Mesendoderm (in vitro differentiated cells): ENCODE data around the gene NLRC5. TPM values are rescaled to one million over a fixed set of nuclear protein-coding genes. Genes with fewer than 3 reads are reported as not detected.

Experiments
- DNase-seq: peaks from one replicate; pipeline ENCODE4 v3.0.0; 2013
- H2AK5ac ChIP-seq: 2 replicates; pipeline ENCODE4 v1.6.1; 2013; ENCODE audit warnings: low read length, inconsistent platforms
- H2BK120ac ChIP-seq: 2 replicates; pipeline ENCODE4 v1.6.1; 2013; ENCODE audit warnings: low read depth, mild to moderate bottlenecking, low read length, moderate library complexity, mixed read lengths
- H2BK15ac ChIP-seq: replicated peaks from 2 replicates; pipeline ENCODE4 v1.6.1; 2013; ENCODE audit warnings: low read depth, mild to moderate bottlenecking, moderate library complexity
- H2BK5ac ChIP-seq: 2 replicates; pipeline ENCODE4 v1.6.1; 2013; ENCODE audit warnings: low read length, inconsistent platforms
- H3K18ac ChIP-seq: 2 replicates; pipeline ENCODE4 v1.6.1; 2013; ENCODE audit warnings: mild to moderate bottlenecking, low read length, mixed read lengths
- H3K23ac ChIP-seq: one replicate; pipeline ENCODE4 v1.6.1; 2013; ENCODE audit warnings: low read length
- H3K27ac ChIP-seq: 2 replicates; pipeline ENCODE4 v1.5.1; 2013; ENCODE audit warnings: low read depth, mild to moderate bottlenecking, inconsistent platforms, low read length, moderate library complexity
- H3K27me3 ChIP-seq: 2 replicates; pipeline ENCODE4 v1.6.1; 2013; ENCODE audit warnings: low read length, control low read depth, mild to moderate bottlenecking, inconsistent platforms; ENCODE audit not compliant: insufficient read depth, poor library complexity
- H3K36me3 ChIP-seq: 2 replicates; pipeline ENCODE4 v1.6.1; 2013; ENCODE audit warnings: low read length, inconsistent platforms; ENCODE audit not compliant: control insufficient read depth, insufficient read depth
- H3K4ac ChIP-seq: one replicate; pipeline ENCODE4 v1.6.1; 2013; ENCODE audit warnings: low read depth, mild to moderate bottlenecking, low read length, moderate library complexity
- H3K4me1 ChIP-seq: 2 replicates; pipeline ENCODE4 v1.6.1; 2013; ENCODE audit warnings: low read depth, low read length, inconsistent platforms; ENCODE audit not compliant: control insufficient read depth
- H3K4me2 ChIP-seq: 2 replicates; pipeline ENCODE4 v1.6.1; 2013; ENCODE audit warnings: low read length
- H3K4me3 ChIP-seq: 2 replicates; pipeline ENCODE4 v1.5.1; 2013; ENCODE audit warnings: mild to moderate bottlenecking, low read length
- H3K56ac ChIP-seq: one replicate; pipeline ENCODE4 v1.6.1; 2013; ENCODE audit warnings: low read length
- H3K79me1 ChIP-seq: 2 replicates; pipeline ENCODE4 v1.6.1; 2013; ENCODE audit warnings: low read length, inconsistent platforms
- H3K79me2 ChIP-seq: 2 replicates; pipeline ENCODE4 v1.6.1; 2013; ENCODE audit warnings: mild to moderate bottlenecking, low read length; ENCODE audit not compliant: control insufficient read depth, insufficient read depth
- H3K9ac ChIP-seq: 2 replicates; pipeline ENCODE4 v1.6.1; 2013; ENCODE audit warnings: low read length, inconsistent platforms
- H4K5ac ChIP-seq: one replicate; pipeline ENCODE4 v1.6.1; 2013; ENCODE audit warnings: low read length
- H4K8ac ChIP-seq: one replicate; pipeline ENCODE4 v1.6.1; 2013; ENCODE audit warnings: low read depth, mild to moderate bottlenecking, control low read depth, low read length, moderate library complexity
- WGBS: extraction: QIAGEN DNeasy Blood & Tissue Kit; methylation state at CpG from one replicate; pipeline ENCODE4 v1.1.7; 2013; ENCODE audit warnings: low lambda C conversion rate, missing lambda C conversion rate; ENCODE audit not compliant: insufficient coverage; ENCODE audit errors: extremely low coverage; 5-methylcytosine and 5-hydroxymethylcytosine counted together
- polyA plus RNA-seq, 2 experiments: library from polyadenylated mRNA; stranded (reverse); fragments of 200-250 nt; gene quantifications; one replicate each; pipeline ENCODE4 v1.2.3, GENCODE V29; 2013

NLRC5 gene, protein sequence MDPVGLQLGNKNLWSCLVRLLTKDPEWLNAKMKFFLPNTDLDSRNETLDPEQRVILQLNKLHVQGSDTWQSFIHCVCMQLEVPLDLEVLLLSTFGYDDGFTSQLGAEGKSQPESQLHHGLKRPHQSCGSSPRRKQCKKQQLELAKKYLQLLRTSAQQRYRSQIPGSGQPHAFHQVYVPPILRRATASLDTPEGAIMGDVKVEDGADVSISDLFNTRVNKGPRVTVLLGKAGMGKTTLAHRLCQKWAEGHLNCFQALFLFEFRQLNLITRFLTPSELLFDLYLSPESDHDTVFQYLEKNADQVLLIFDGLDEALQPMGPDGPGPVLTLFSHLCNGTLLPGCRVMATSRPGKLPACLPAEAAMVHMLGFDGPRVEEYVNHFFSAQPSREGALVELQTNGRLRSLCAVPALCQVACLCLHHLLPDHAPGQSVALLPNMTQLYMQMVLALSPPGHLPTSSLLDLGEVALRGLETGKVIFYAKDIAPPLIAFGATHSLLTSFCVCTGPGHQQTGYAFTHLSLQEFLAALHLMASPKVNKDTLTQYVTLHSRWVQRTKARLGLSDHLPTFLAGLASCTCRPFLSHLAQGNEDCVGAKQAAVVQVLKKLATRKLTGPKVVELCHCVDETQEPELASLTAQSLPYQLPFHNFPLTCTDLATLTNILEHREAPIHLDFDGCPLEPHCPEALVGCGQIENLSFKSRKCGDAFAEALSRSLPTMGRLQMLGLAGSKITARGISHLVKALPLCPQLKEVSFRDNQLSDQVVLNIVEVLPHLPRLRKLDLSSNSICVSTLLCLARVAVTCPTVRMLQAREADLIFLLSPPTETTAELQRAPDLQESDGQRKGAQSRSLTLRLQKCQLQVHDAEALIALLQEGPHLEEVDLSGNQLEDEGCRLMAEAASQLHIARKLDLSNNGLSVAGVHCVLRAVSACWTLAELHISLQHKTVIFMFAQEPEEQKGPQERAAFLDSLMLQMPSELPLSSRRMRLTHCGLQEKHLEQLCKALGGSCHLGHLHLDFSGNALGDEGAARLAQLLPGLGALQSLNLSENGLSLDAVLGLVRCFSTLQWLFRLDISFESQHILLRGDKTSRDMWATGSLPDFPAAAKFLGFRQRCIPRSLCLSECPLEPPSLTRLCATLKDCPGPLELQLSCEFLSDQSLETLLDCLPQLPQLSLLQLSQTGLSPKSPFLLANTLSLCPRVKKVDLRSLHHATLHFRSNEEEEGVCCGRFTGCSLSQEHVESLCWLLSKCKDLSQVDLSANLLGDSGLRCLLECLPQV (N-terminal part only)
- polyA plus RNA-seq (2013, experiment 1 of 2), result 0.41 TPM
- 0.52 TPM for polyA plus RNA-seq (2013, experiment 2 of 2)

- Histone ChIP-seq H4K8ac (no peak within 1 kb of the TSS), H4K5ac (no peak within 1 kb of the TSS), H2BK120ac (no peak within 1 kb of the TSS), H3K4me2 (peak within 1 kb of the TSS; percentile 95), H3K79me1 (no peaks in the 10 kb centered on the region), H3K18ac (no peak within 1 kb of the TSS), H2BK15ac (no peak within 1 kb of the TSS), H3K27ac (no peak within 1 kb of the TSS), H3K9ac (peak within 1 kb of the TSS; percentile 61), H3K4me1 (no peaks in the 10 kb centered on the region), H3K23ac (no peak within 1 kb of the TSS), H3K4me3 (peak within 1 kb of the TSS; percentile 45), H3K79me2 (no peaks in the 10 kb centered on the region), H3K4ac (no peak within 1 kb of the TSS), H2AK5ac (no peak within 1 kb of the TSS), H3K36me3 (no peaks in the 10 kb centered on the region), H3K27me3 (peaks cover 8% of the 10 kb centered on the region), H3K56ac (peak within 1 kb of the TSS; percentile 73), H2BK5ac (no peak within 1 kb of the TSS)
- peak; percentile 69 for DNase-seq
- no CpG with 5 or more reads among the region's 64 CpGs for WGBS
Observed at GRCh38 chr16:56988948-56989945, at the start of gene NLRC5. Gene NLRC5, plus strand, starts transcription at chr16:56989557. Its CDS starts 31,156 bp downstream, at chr16:57020713.

- Histone ChIP-seq H3K18ac (no peak overlapping the region), H3K4me2 (no peak overlapping the region)
Observed at GRCh38 chr16:56939801-56940200, 49.6 kb upstream of the NLRC5 start.

DNA sequence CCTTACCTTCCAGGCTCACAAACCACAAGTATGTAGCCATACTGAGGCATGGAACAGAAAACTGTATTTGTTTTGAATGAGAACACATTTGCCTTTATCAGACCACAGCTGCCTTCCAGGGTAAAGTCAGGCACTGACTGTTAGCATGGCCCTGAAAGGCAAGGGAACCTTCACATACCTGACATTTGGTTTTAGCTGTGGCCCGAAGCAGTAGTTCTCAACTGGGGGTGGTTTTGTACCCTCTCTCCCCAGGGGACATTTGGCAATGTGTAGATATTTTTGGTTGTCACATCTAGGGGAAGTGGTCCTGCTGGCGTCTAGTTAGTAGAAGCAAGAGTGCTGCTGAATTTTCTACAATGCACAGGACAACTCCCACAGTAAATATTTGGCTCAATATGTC lies 48.3 kb upstream of the NLRC5 start:
- Histone ChIP-seq H3K18ac (no peak overlapping the region), H2BK5ac (no peak overlapping the region), H3K36me3 (peaks cover 36% of the 10 kb centered on the region), H2AK5ac (no peak overlapping the region), H3K4me3 (no peak overlapping the region), H3K27me3 (no peaks in the 10 kb centered on the region), H4K8ac (no peak overlapping the region), H4K5ac (no peak overlapping the region), H3K4me1 (no peaks in the 10 kb centered on the region), H2BK120ac (no peak overlapping the region), H3K4ac (no peak overlapping the region), H3K79me2 (peaks cover 2% of the 10 kb centered on the region), H3K9ac (no peak overlapping the region), H3K27ac (no peak overlapping the region), H3K4me2 (no peak overlapping the region), H2BK15ac (no peak overlapping the region), H3K79me1 (peaks cover 11% of the 10 kb centered on the region), H3K56ac (no peak overlapping the region), H3K23ac (no peak overlapping the region)
- DNase-seq, result no peak
- no CpG with 5 or more reads among the region's 2 CpGs for WGBS

More at GRCh38 chr16:56939801-56940200, 49.6 kb upstream of the NLRC5 start:
- no peak overlapping the region for H3K23ac ChIP-seq
- H3K27me3 ChIP-seq, result no peaks in the 10 kb centered on the region
- H3K79me1 ChIP-seq, result peaks cover 15% of the 10 kb centered on the region
- H4K5ac ChIP-seq, result no peak overlapping the region
- H4K8ac ChIP-seq, result no peak overlapping the region
- no peak overlapping the region for H3K27ac ChIP-seq
- H2AK5ac ChIP-seq, result no peak overlapping the region
- H3K56ac ChIP-seq, result no peak overlapping the region
- no peak for DNase-seq
- H3K4me1 ChIP-seq, result no peaks in the 10 kb centered on the region
- H3K4ac ChIP-seq, result no peak overlapping the region
- H2BK120ac ChIP-seq, result no peak overlapping the region
- no CpG with 5 or more reads among the region's 4 CpGs for WGBS
- H3K79me2 ChIP-seq, result peaks cover 7% of the 10 kb centered on the region
- no peak overlapping the region for H3K9ac ChIP-seq
- peaks cover 33% of the 10 kb centered on the region for H3K36me3 ChIP-seq
- no peak overlapping the region for H2BK15ac ChIP-seq
- no peak overlapping the region for H3K4me3 ChIP-seq
- no peak overlapping the region for H2BK5ac ChIP-seq

DNA sequence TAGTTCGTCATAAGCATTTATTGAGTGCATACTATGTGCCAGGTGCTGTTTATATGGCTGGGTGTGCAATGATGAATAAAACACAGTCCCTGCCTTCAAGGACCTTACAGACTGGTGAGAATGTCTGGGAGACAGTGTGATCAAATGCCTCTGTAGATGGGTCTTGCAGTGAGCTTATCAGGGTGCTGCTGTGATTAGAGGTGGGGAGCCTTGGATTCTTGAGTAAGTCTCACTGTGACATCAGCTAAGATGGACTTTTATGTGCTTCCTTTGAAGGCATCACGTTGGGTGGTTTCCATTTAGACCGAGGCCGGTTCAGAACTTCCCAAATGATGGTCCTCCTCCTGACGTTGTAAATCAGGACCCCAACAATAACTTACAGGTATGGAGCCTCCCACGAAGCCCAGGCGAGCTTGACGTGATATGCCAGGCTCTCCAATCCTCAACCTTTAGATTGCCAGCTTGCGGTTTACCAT lies 47.5 kb upstream of the NLRC5 start:
- Histone ChIP-seq H4K5ac (no peak overlapping the region), H3K18ac (no peak overlapping the region), H2BK120ac (no peak overlapping the region), H2BK15ac (no peak overlapping the region), H3K79me2 (peaks cover 1% of the 10 kb centered on the region), H2AK5ac (no peak overlapping the region), H3K9ac (no peak overlapping the region), H3K56ac (no peak overlapping the region), H3K4ac (no peak overlapping the region), H2BK5ac (no peak overlapping the region), H3K27me3 (no peaks in the 10 kb centered on the region), H3K36me3 (peaks cover 33% of the 10 kb centered on the region), H3K23ac (no peak overlapping the region), H3K4me1 (no peaks in the 10 kb centered on the region), H3K4me2 (no peak overlapping the region), H3K27ac (no peak overlapping the region), H3K4me3 (no peak overlapping the region), H4K8ac (no peak overlapping the region), H3K79me1 (peaks cover 8% of the 10 kb centered on the region)
- DNase-seq, result no peak
- no CpG with 5 or more reads among the region's 9 CpGs for WGBS
